ENCODE data around the gene RASGRP3.
"Not testable (repeated sequence)": the region's sequence is repeated elsewhere in the genome, so short reads cannot be mapped to it uniquely, and the experiment has no call there.

The RASGRP3 gene

GRCh38 chr2:33441235-33441810 is 35.1 kb upstream of the RASGRP3 start:
- Histone ChIP-seq H3K9me3 (ENCODE audit: control insufficient read depth, insufficient read depth, low read length) (no peaks in the 10 kb centered on the region), H3K27me3 (ENCODE audit: control insufficient read depth, insufficient read depth, low read length) (no peaks in the 10 kb centered on the region), H3K4me3 (ENCODE audit: low read depth, low read length) (no peak overlapping the region), H3K36me3 (ENCODE audit: control insufficient read depth, insufficient read depth, low read length) (no peaks in the 10 kb centered on the region), H3K4me1 (ENCODE audit: control insufficient read depth, insufficient read depth, low read length) (no peaks in the 10 kb centered on the region), H3K9ac (ENCODE audit: low read depth, low read length) (no peak overlapping the region)

- H3K4me3 ChIP-seq (ENCODE audit: low read depth, low read length); H3K27me3 ChIP-seq (ENCODE audit: control insufficient read depth, insufficient read depth, low read length); H3K36me3 ChIP-seq (ENCODE audit: control insufficient read depth, insufficient read depth, low read length); H3K4me1 ChIP-seq (ENCODE audit: control insufficient read depth, insufficient read depth, low read length); H3K9me3 ChIP-seq (ENCODE audit: control insufficient read depth, insufficient read depth, low read length); H3K9ac ChIP-seq (ENCODE audit: low read depth, low read length): not testable (repeated sequence)
Measured at GRCh38 chr2:33442052-33442451, 34.4 kb upstream of the RASGRP3 start.

- no peaks in the 10 kb centered on the region for H3K36me3 ChIP-seq (ENCODE audit: control insufficient read depth, insufficient read depth, low read length)
Measured at GRCh38 chr2:33442528-33443079, 33.8 kb upstream of the RASGRP3 start.

GRCh38 chr2:33443274-33443829 is 33.1 kb upstream of the RASGRP3 start:
- H3K27me3 ChIP-seq (ENCODE audit: control insufficient read depth, insufficient read depth, low read length): no peaks in the 10 kb centered on the region
- H3K4me3 ChIP-seq (ENCODE audit: low read depth, low read length): no peak overlapping the region
- no peak overlapping the region for H3K9ac ChIP-seq (ENCODE audit: low read depth, low read length)
- no peaks in the 10 kb centered on the region for H3K4me1 ChIP-seq (ENCODE audit: control insufficient read depth, insufficient read depth, low read length)
- no peaks in the 10 kb centered on the region for H3K36me3 ChIP-seq (ENCODE audit: control insufficient read depth, insufficient read depth, low read length)
- H3K9me3 ChIP-seq (ENCODE audit: control insufficient read depth, insufficient read depth, low read length): no peaks in the 10 kb centered on the region

More at GRCh38 chr2:33442528-33443079, 33.8 kb upstream of the RASGRP3 start:
- Histone ChIP-seq H3K4me3 (ENCODE audit: low read depth, low read length) (no peak overlapping the region), H3K4me1 (ENCODE audit: control insufficient read depth, insufficient read depth, low read length) (no peaks in the 10 kb centered on the region), H3K9ac (ENCODE audit: low read depth, low read length) (no peak overlapping the region), H3K27me3 (ENCODE audit: control insufficient read depth, insufficient read depth, low read length) (no peaks in the 10 kb centered on the region), H3K9me3 (ENCODE audit: control insufficient read depth, insufficient read depth, low read length) (no peaks in the 10 kb centered on the region)

GRCh38 chr2:33444967-33445366 is 31.5 kb upstream of the RASGRP3 start:
- Histone ChIP-seq H3K4me1 (ENCODE audit: control insufficient read depth, insufficient read depth, low read length) (no peaks in the 10 kb centered on the region), H3K9me3 (ENCODE audit: control insufficient read depth, insufficient read depth, low read length) (no peaks in the 10 kb centered on the region), H3K4me3 (ENCODE audit: low read depth, low read length) (no peak overlapping the region), H3K36me3 (ENCODE audit: control insufficient read depth, insufficient read depth, low read length) (no peaks in the 10 kb centered on the region), H3K9ac (ENCODE audit: low read depth, low read length) (no peak overlapping the region), H3K27me3 (ENCODE audit: control insufficient read depth, insufficient read depth, low read length) (no peaks in the 10 kb centered on the region)

- no peaks in the 10 kb centered on the region for H3K9me3 ChIP-seq (ENCODE audit: control insufficient read depth, insufficient read depth, low read length)
Measured at GRCh38 chr2:33448220-33448899, 28.1 kb upstream of the RASGRP3 start.

GRCh38 chr2:33451214-33451613 is 25.2 kb upstream of the RASGRP3 start:
- no peak overlapping the region for H3K4me3 ChIP-seq (ENCODE audit: low read depth, low read length)
- H3K4me1 ChIP-seq (ENCODE audit: control insufficient read depth, insufficient read depth, low read length): no peaks in the 10 kb centered on the region
- H3K36me3 ChIP-seq (ENCODE audit: control insufficient read depth, insufficient read depth, low read length): no peaks in the 10 kb centered on the region

More at GRCh38 chr2:33448220-33448899, 28.1 kb upstream of the RASGRP3 start:
- Histone ChIP-seq H3K36me3 (ENCODE audit: control insufficient read depth, insufficient read depth, low read length) (no peaks in the 10 kb centered on the region), H3K9ac (ENCODE audit: low read depth, low read length) (no peak overlapping the region), H3K27me3 (ENCODE audit: control insufficient read depth, insufficient read depth, low read length) (no peaks in the 10 kb centered on the region), H3K4me1 (ENCODE audit: control insufficient read depth, insufficient read depth, low read length) (no peaks in the 10 kb centered on the region), H3K4me3 (ENCODE audit: low read depth, low read length) (no peak overlapping the region)

GRCh38 chr2:33451825-33452224 is 24.6 kb upstream of the RASGRP3 start:
- H3K4me1 ChIP-seq (ENCODE audit: control insufficient read depth, insufficient read depth, low read length): no peaks in the 10 kb centered on the region
- H3K36me3 ChIP-seq (ENCODE audit: control insufficient read depth, insufficient read depth, low read length): no peaks in the 10 kb centered on the region
- H3K9ac ChIP-seq (ENCODE audit: low read depth, low read length): no peak overlapping the region
- no peak overlapping the region for H3K4me3 ChIP-seq (ENCODE audit: low read depth, low read length)
- no peaks in the 10 kb centered on the region for H3K27me3 ChIP-seq (ENCODE audit: control insufficient read depth, insufficient read depth, low read length)
- H3K9me3 ChIP-seq (ENCODE audit: control insufficient read depth, insufficient read depth, low read length): no peaks in the 10 kb centered on the region

More at GRCh38 chr2:33451214-33451613, 25.2 kb upstream of the RASGRP3 start:
- no peak overlapping the region for H3K9ac ChIP-seq (ENCODE audit: low read depth, low read length)
- no peaks in the 10 kb centered on the region for H3K9me3 ChIP-seq (ENCODE audit: control insufficient read depth, insufficient read depth, low read length)
- H3K27me3 ChIP-seq (ENCODE audit: control insufficient read depth, insufficient read depth, low read length): no peaks in the 10 kb centered on the region

GRCh38 chr2:33452545-33452944 is 23.9 kb upstream of the RASGRP3 start:
- Histone ChIP-seq H3K27me3 (ENCODE audit: control insufficient read depth, insufficient read depth, low read length) (no peaks in the 10 kb centered on the region), H3K9me3 (ENCODE audit: control insufficient read depth, insufficient read depth, low read length) (no peaks in the 10 kb centered on the region), H3K36me3 (ENCODE audit: control insufficient read depth, insufficient read depth, low read length) (no peaks in the 10 kb centered on the region), H3K9ac (ENCODE audit: low read depth, low read length) (no peak overlapping the region), H3K4me3 (ENCODE audit: low read depth, low read length) (no peak overlapping the region), H3K4me1 (ENCODE audit: control insufficient read depth, insufficient read depth, low read length) (no peaks in the 10 kb centered on the region)

GRCh38 chr2:33453905-33454479 is 22.5 kb upstream of the RASGRP3 start:
- Histone ChIP-seq H3K9ac (ENCODE audit: low read depth, low read length) (no peak overlapping the region), H3K4me1 (ENCODE audit: control insufficient read depth, insufficient read depth, low read length) (peaks cover 3% of the 10 kb centered on the region), H3K4me3 (ENCODE audit: low read depth, low read length) (no peak overlapping the region), H3K36me3 (ENCODE audit: control insufficient read depth, insufficient read depth, low read length) (no peaks in the 10 kb centered on the region), H3K9me3 (ENCODE audit: control insufficient read depth, insufficient read depth, low read length) (no peaks in the 10 kb centered on the region), H3K27me3 (ENCODE audit: control insufficient read depth, insufficient read depth, low read length) (no peaks in the 10 kb centered on the region)

GRCh38 chr2:33457556-33458247 is 18.7 kb upstream of the RASGRP3 start:
- no peaks in the 10 kb centered on the region for H3K27me3 ChIP-seq (ENCODE audit: control insufficient read depth, insufficient read depth, low read length)
- no peaks in the 10 kb centered on the region for H3K9me3 ChIP-seq (ENCODE audit: control insufficient read depth, insufficient read depth, low read length)
- no peak overlapping the region for H3K9ac ChIP-seq (ENCODE audit: low read depth, low read length)
- H3K4me1 ChIP-seq (ENCODE audit: control insufficient read depth, insufficient read depth, low read length): peaks cover 3% of the 10 kb centered on the region
- H3K4me3 ChIP-seq (ENCODE audit: low read depth, low read length): no peak overlapping the region
- no peaks in the 10 kb centered on the region for H3K36me3 ChIP-seq (ENCODE audit: control insufficient read depth, insufficient read depth, low read length)

Measured in iPS-15b (cell line).